ENCODE measurements around the gene RTP2.
A peak's percentile ranks its signal among the peaks of the same experiment; 100 is the strongest.
"Not testable (repeated sequence)": the region's sequence is repeated elsewhere in the genome, so short reads cannot be mapped to it uniquely, and the experiment has no call there.

Gene RTP2

DNA sequence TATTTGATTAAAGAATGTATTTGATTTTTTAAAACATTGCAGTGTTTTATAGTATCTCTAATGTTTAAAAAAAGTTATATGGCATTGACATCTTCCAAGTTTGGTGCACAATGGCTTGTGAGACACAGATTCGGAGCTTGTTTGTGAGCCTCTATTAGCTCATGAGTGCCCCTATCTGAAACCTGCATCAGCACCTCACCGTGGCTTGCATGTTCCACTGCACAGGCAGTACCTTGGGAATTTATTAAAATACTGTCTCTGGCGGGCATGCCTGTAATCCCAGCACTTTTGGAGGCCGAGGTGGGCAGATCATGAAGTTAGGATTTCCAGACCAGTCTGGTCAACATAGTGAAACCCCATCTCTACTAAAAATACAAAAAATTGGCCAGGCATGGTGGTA, 6.8 kb upstream of the RTP2 start:
- no peak for DNase-seq

DNA sequence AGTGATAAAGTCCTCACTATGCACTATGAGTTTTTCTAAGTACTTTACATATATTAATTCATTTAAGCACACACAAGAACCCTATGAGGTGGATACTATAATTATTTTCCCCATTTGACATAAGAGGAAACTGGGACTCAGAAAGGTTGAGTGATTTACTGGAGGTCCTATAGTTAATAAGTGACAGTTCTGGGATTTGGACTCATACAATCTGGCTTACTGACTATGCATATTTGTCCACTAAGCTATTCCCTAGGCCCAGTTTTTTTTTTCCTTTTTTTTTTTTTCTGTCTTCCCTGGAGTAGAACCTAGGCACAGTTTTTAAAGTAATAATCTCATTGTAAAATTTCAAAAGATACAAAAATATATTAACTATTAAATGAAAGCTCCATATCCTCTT, 6.3 kb upstream of the RTP2 start:
- no peak for DNase-seq

DNA sequence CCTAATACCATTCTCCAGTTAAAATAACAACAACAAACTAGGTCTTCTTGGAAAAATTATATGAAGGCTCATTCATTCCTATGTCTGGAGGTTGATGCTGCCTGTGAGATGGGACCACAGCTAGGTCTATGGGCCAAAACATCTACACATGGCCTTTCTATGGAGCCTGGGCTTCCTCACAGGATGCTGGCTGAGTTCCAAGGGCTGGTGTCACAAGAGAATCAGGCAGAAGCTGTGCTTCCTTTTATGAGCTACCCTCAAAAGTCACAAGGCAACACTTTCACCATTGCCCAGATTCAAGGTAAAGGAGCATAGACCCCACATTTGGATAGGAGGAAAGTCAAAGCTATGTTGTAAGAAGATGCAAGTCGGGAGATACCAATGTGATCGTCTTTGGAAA, 4.6 kb upstream of the RTP2 start:
- no peak for DNase-seq

DNA sequence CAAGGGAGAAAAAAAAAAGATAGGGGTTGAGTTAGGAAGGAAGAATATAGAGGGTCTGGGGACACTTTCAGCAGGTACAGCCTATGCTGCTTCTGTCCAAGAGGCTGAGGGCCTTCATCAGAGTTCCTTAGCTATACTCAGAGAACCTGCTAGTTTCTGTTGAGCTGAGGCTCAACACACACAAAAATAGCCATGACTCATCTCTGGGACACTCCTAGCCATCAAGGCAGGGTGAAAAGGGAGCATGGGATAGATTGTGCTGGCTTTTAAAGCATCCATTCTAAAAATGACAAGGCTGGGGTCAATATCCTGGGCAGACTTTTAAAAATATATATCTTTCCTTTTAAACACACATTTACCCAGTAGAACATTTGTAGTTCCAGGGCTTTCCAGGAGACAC, 2.8 kb upstream of the RTP2 start:
- DNase-seq: no peak

DNA sequence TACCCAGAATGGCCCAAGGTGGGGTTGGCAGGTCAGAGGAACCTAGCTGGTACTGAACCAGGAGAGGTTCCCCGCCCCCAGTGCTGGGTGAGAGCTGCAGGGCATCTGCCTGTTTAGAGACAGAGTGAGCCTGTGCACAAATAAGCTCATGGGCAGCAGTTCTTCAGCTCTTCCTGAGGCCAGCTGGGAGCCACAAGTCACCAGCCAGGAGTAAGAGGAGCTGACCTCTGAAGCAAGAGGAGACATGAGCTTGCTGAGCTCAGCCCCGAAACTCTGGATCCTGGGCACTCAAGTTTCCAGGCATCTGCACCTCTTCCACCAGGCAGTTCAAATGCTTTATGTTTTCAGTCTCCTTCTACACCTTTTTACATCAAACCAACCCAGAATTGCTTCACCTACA, 2.1 kb downstream of the RTP2 start:
- no peak for DNase-seq

DNA sequence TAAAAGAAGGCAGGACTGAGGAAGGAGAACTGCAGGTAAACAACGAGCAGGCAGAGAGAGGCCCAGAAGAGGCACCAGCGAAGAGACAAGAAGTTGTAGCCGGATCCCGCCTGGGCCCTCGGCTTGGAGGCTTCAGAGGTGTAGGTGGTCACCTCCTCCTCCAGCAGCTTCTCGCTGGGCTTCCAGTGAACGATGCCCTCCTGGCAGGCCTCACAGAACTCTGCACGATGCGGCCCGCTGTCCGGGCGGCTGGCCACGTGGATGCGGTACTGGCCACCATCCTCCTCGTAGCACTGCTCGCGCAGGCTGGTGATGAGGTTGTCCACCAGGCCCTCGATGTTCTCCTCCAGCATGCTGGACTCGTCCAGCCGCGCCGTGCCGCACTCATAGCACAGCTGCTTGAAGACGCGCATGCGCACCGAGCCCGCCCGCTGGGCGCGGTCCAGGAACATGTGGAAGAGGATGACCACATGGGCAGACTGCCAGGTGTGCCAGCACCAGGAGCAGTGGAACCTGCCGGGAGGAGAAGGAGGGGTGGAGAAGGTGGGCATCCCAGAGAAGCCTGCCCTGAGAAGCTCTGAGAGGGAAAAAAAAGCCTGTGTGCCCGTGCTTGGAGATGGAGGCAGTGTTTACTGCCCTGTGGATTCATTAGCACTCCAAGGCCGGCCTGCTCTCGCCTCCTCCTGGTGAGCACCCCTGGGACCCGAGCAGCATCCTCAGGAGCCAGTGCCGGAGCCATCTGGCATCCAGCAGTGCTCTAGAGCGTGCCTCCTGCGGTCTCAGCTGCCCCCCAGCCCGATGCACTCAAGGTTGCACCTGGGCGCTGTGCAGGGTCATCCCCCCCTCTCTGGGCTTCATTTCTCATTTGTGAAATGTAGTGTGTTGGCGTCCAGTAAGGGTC, 3.6 kb downstream of the RTP2 start:
- no peak for DNase-seq

DNA sequence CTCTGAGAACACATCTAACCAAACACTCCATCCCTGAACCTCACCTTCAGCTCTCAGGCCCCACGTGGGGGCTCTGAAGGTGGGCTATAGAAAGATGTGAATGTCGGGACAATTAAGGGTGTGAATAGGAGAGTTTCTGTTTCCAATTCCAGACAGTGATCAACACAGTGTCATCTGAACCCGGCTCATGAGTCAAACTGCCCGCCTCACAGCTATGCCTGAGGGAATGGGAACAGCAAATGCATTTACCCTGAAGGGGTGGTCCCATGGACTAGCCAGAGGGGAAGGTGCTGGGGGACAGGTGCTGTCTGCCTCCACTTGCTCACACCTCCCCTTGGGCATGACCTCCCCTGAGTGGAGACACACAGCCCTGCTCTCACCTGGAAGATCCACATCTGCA, 6.3 kb downstream of the RTP2 start:
- DNase-seq: no peak

DNA sequence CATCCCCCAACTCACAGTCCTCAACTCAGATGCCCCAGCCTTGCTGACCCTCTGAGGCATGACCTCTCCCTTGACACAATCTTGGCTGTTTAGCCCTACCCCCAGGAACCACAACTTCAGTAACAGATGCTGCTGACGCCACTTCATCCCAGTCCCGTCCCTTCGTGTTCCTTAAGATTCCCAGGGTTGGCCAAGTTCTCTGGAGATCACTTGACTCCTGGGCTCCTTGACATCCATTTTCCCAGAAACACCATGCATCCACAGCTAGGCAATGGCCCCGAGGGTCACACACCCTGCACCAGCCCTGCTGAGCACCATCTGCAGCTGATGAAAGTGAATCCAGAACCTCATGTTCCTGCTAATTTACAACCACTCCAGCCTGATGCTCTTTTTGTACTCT, 6.9 kb downstream of the RTP2 start:
- DNase-seq: no peak

DNA sequence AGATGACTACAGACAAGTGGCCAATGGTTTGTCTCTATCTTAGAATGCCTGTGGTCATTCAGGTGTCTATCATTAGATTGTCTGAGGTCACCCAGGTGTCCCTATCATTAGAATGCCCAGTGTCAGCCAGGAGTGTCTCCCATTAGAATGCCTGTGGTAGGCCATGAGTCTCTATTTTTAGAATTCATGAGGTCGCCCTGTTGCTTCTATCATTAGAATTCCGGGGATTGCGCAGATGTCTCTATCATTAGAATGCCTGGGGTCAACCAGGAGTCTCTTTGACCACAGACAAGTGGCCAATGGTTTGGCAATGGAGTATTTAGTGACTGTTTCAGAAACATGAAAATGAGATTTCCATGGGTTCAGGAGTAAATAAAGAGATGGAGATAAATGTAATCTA, 7.6 kb downstream of the RTP2 start:
- DNase-seq: no peak

DNA sequence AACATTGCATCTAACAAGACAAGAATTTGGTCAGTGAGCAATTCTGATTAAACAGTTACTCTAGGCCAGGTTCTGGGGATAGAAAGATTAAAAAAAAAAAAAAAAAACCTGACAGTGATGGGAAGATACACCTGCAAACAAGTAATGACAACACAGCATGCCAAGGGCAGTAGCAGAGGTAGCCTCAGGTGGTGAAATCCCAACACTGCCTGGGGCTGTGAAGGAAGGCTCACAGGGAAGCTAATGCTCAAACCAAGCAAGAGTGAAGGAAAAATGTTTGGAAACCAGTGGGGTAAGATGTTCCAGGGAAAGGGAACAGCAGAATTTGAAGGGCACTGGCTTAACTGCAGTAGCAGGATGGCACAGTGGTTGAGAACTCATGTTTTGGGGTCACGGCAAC, 8.9 kb downstream of the RTP2 start:
- no peak for DNase-seq

DNA sequence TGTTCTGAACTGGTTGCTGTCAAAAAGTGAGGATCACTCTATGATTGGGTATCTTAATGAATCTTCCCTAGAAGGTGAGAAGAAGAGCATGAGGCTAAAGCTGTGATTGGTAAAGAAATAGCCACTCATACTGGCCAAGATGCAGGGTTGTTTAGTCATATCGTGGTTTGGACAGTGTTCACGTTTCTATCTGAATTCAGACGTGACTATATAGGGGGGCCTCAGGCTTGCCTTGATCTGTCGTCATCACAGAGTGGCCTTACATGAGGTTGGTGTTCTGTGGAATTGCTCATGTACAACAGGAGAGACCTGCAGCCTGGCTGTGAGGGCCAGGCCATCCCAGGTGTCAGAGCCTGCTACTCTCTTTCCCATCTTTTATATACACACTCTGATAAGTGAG, 12.4 kb downstream of the RTP2 start:
- DNase-seq: no peak

DNA sequence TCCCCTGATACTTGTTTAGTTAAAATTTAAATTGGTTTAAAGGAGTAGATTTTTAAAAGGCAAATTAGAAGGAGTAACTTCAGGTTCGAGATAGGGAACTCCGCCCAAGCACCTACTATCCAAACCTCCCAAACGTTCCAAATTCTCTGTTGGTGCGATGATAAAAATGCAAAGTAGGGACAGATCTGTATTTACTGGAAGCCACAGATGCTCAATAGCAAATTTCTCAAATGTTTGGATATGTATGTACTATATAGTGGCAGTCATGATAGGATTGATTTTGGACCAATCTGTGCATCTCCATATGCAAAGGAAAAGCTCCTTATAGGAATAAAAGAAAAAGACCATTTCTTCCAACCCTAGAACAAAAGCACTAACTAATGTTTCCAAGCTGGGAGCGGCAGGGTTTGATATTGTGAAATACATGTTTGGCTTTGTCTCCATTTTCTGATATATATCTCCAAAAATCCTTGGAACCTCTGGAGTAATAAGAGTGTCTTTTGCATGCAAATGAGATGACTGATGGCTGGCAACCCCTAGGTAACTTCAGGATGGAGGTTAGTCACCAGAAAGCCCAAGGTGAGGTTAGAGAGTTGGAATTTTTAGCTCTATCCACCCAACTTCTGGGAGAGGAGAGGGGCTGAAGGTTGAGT, 15.6 kb downstream of the RTP2 start:
- DNase-seq: no peak

DNA sequence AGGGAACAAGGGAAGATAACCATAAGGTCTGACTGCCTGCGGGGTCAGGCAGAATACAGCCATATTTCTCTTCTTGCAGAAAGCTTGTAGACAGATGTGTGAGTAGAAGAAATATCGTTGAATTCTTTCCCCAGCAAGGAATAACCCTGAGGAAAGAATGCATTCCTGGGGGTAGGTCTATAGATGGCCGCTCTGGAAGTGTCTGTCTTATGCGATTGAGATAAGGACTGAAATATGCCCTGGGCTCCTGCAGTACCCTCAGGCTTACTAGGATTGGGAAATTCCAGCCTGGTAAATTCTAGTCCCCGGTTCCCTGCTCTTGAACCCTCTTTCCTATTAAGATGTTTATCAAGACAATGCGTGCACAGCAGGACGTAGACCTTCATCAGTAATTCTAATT, 16.4 kb downstream of the RTP2 start:
- DNase-seq: no peak

DNA sequence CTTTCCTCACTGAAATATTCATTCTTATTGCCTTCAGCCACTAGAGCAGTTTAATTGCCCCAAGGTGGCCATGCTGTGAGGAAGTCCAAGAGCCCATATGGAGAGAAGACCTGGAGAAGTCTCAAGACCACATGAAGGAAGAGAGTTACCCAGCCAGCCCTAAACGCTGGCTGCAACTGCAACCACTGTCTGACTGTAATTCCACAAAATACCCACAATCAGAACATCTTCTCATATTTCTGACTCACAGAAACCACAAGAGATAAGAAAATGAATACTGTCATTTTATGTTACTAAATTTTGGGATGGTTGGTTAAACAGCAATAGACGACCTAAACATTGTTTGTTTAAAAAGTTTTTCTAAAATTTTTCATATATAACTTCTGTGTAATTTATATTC, 17.5 kb downstream of the RTP2 start:
- DNase-seq: no peak

DNA sequence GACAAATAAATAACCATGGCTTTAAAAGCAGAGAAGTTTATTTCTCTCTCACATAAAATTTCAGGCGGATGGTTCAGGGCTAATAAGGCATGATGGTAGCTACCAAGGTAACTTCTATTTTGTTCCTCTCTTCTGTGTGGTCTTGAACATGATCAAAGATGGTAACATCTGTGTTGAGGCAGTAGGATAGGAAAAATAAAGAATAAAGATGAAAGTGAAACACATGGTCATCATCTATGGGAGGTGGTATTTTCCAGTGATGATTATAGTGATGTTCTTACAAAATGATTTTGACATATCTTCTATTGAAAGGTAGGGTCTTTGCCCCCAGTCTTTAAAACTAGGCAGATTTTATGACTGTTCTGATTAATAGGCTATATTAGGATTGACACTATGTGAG, 17.9 kb downstream of the RTP2 start:
- DNase-seq: no peak

DNA sequence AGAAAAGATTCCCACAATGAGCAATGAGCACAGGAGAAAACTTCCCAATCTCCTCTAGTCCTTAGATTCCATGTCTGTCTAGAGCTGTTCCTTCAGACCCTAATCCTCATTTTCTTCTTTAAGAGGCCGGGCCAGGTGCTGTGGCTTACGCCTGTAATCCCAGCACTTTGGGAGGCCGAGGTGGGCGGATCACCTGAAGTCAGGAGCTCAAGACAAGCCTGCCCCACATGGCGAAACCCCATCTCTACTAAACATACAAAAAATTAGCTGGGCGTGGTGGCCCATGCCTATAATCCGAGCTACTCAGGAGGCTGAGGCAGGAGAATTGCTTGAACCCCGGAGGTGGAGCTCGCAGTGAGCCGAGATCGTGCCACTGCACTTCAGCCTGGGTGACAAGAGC, 20.6 kb downstream of the RTP2 start:
- not testable (repeated sequence) for DNase-seq

DNA sequence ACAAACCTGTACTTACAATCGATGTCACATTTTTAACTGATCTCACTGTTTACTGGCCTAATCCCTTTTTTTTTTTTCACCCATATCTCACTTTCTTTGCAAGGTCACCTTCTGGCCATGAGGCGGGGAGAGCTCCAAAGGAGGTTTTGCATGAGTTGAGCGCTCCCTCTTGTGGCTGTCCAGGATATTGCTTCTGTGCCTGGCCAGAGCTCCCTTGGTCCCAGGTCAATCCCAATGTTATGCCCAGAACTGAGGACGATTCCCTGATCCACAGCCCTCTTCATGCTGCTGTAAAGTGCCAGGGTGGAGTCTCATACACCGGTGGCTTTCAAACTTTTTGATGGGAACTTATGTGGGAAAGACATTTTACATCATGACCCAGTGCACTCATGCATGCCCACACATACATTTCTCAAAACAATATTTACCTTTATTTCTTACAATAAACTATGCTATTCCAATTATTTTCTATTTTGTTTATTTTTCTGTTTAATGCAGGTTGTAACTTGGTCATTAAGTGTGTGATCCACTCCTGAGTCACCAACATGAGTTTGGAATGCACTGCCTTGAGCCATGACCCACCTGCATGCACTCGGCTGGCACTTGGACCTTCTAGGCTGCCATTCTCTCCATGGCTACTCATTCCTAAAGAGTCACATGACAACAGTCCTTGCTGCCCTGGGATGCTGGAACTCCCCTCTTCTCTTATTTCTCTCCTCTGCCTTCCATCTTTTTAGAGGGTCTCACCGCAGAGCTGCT, 22.5 kb downstream of the RTP2 start:
- peak; percentile 56 to 63 for DNase-seq

DNA sequence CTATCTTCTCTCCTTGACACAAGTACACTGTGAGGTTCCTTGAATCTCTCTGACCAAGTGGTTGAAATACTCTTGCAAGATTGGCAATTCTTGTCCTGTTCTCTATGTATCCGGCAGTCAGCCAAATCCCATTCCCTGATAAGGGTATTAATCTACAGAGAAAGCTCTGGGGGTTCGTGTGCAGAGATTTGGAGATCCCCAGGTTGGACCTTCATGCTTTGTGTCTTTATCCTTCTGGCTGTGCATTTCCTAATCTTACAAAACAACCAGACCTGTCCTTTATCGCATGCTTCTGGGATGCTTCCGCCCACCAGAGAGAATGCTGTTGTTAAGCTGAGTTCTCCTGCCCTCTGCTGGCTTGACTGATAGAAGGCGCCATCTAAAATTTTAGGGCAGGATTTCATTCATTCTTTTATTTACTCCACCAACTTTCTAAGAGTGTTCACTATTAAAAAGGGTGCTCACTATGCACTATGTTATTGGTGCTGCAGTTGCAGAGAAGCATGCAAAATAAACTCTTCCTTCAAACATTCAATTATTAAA, 23.6 kb downstream of the RTP2 start:
- DNase-seq: peak in 1 of 2 donors; percentile 24

DNA sequence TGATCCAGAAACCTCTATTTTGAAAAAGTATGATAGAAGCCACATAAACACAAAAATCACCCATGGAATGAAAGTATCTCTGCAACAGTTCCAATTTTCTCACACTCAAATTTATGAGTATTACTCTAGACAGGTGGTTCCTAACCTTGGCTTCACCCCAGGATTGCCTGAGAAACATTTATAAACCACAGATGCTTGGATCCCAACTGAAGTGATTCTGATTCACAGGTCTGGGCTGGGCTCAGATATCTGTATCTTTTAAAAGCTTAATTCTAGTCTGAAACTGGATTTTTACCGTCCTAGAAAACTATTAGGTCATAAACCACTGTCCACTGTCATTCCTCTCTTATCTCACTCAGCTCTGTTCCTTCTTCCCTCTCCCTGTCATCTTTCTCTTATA, 24.8 kb downstream of the RTP2 start:
- DNase-seq: no peak

DNA sequence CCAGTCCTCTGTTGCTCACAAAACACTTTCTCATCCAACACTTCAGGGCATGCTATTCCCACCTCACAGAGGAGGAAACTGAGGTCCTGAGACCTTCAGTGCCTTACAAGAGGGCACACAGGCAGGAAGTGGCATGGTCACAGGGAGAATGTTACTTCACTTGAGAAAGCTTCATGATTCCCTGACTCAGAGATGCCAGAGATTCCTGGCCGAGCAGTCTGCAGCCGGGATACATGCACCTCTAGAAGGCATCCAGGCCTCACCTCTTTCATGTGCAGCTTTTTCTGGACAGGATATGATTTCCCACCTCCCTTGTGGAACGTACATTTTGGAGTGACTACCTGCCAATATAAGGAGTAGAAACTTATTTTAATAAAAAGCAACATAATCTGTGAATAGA, 29.3 kb downstream of the RTP2 start:
- DNase-seq: no peak

DNA sequence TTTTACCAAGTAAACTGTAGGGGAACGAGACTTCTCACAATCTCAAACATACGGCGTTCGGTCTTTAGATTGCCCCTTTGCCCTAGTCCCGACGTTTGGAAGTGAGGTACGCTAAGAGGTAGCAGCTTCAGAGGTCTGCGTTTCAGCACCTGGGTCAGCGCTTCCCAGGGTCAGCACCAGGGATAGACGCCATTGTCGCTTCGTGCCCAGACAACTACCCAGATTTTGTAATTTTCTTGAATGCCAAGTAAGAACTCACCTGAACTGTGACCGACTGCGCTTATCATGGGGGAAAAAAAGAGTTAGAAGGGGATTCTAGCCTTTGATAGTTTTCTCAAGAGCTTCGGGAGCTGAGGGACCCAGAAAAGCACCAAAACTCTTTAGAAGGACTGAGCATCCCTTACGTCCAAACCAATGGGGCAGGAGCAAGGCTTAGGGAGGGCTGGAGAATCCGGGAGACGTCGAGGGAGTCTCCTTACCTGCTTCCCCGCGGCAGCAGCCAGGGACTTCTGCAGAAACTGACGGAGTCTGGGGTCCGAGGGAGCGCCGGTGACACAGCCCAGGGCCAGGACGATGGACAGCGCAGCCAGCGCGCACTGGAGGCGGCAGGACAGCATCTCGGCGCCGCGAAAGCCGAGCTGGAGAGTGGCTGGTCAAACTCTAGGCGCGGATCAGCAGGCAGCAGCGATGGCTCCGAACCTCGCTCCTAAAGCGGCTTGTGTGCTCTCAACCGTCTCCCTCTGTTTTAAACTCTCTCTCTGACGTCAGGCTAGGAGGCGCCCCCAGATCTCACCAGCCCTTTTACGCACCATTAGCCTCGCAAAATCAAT, 32.5 kb downstream of the RTP2 start, which contains the start of gene SST:
SST (minus strand) TSS at position 720 of the 830 bp plus-strand sequence; CDS start at position 617, 103 bp downstream.
- no peak for DNase-seq

DNA sequence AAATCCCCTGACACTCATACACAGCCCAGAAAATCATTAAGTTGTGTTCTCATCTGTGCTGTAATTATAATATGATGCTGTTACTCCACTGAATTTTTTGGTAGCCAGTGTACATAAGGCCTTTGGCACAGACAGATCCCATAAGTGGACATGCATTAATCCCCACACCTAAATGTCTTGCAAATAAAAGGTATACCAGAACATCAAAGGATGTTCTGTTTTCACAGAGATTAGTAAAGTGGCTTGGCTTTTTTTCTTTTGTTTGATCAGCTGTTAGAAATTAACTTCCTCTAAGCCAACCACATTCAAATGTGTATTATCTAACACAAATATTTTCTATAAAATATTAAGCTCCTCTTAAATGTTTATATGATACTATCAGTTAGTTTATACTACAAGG, 34.8 kb downstream of the RTP2 start:
- DNase-seq: no peak

All from CD4-positive, alpha-beta T cell treated with Interleukin-4 for 1 hour (primary cell).